GM23338 (cell line): Measurements from ENCODE around the gene RGS6. TPM values are rescaled to one million over a fixed set of nuclear protein-coding genes. Genes with fewer than 3 reads are reported as not detected.

Experiments
- ATAC-seq: fragments of 200-7000 bp; cut with Tn5 transposase; 3 replicates; pipeline ENCODE4 v1.9.1; 2020
- DNase-seq: peaks from one replicate; pipeline ENCODE4 v3.0.0-alpha.2; 2015; ENCODE audit warnings: low spot score
- H2AFZ ChIP-seq: fragments of 200-600 bp; sonication (generic); 2 replicates; pipeline ENCODE4 v1.8.0; 2016; ENCODE audit warnings: antibody characterized with exemption, mild to moderate bottlenecking, moderate library complexity
- H3F3A ChIP-seq: fragments of 200-600 bp; sonication (generic); replicated peaks from 2 replicates; pipeline ENCODE4 v1.8.0; 2017; ENCODE audit warnings: antibody characterized with exemption, mixed run types, low read depth
- H3K27ac ChIP-seq: fragments of 200-600 bp; sonication (generic); 2 replicates; pipeline ENCODE4 v1.6.1; 2016; ENCODE audit warnings: low read depth
- H3K27me3 ChIP-seq: fragments of 200-600 bp; sonication (generic); 2 replicates; pipeline ENCODE4 v1.8.0; 2016; ENCODE audit warnings: mild to moderate bottlenecking, mixed run types, moderate library complexity; ENCODE audit not compliant: insufficient read depth
- H3K36me3 ChIP-seq: fragments of 200-600 bp; sonication (generic); 2 replicates; pipeline ENCODE4 v1.8.0; 2016; ENCODE audit warnings: mild to moderate bottlenecking; ENCODE audit not compliant: insufficient read depth
- H3K4me1 ChIP-seq: fragments of 200-600 bp; sonication (generic); 2 replicates; pipeline ENCODE4 v1.8.0; 2016; ENCODE audit warnings: mild to moderate bottlenecking, moderate library complexity; ENCODE audit not compliant: insufficient read depth
- H3K4me2 ChIP-seq: fragments of 200-600 bp; sonication (generic); 2 replicates; pipeline ENCODE4 v1.7.1; 2017; ENCODE audit warnings: mixed run types
- H3K4me3 ChIP-seq: fragments of 200-600 bp; sonication (generic); 2 replicates; pipeline ENCODE4 v1.6.1; 2016; ENCODE audit warnings: mixed run types
- H3K79me2 ChIP-seq: fragments of 200-600 bp; sonication (generic); replicated peaks from 2 replicates; pipeline ENCODE4 v1.8.0; 2017; ENCODE audit warnings: mild to moderate bottlenecking; ENCODE audit not compliant: insufficient read depth
- H3K9me2 ChIP-seq: fragments of 200-600 bp; sonication (generic); 2 replicates; pipeline ENCODE4 v1.8.0; 2017; ENCODE audit not compliant: insufficient read depth
- H4K20me1 ChIP-seq: fragments of 200-600 bp; sonication (generic); replicated peaks from 2 replicates; pipeline ENCODE4 v1.8.0; 2017; ENCODE audit warnings: mild to moderate bottlenecking; ENCODE audit not compliant: insufficient read depth
- H3K27ac Mint-ChIP-seq: 2 replicates; pipeline ENCODE4 v1.8.0; 2020; ENCODE audit warnings: inconsistent platforms, mild to moderate bottlenecking, moderate library complexity, mixed read lengths
- H3K27me3 Mint-ChIP-seq: 3 replicates; pipeline ENCODE4 v1.8.0; 2022; ENCODE audit warnings: low read depth, mild to moderate bottlenecking, moderate library complexity, mixed read lengths, inconsistent platforms; ENCODE audit not compliant: insufficient read depth, poor library complexity
- H3K36me3 Mint-ChIP-seq: 3 replicates; pipeline ENCODE4 v1.8.0; 2021; ENCODE audit warnings: low read depth, mild to moderate bottlenecking, inconsistent platforms, moderate library complexity, mixed read lengths
- H3K4me1 Mint-ChIP-seq: 3 replicates; pipeline ENCODE4 v1.8.0; 2020; ENCODE audit warnings: mild to moderate bottlenecking, inconsistent platforms, mixed read lengths
- H3K4me3 Mint-ChIP-seq: 3 replicates; pipeline ENCODE4 v1.8.0; 2021; ENCODE audit warnings: moderate library complexity, mild to moderate bottlenecking, inconsistent platforms, mixed read lengths
- H3K9me3 Mint-ChIP-seq: 3 replicates; pipeline ENCODE4 v1.8.0; 2020; ENCODE audit warnings: moderate library complexity, mild to moderate bottlenecking, inconsistent platforms, mixed read lengths
- CREB1 ChIP-seq: fragments of 250-450 bp; sonication (Bioruptor Pico); IDR thresholded peaks from 2 replicates; pipeline ENCODE4 v1.5.0; 2020; ENCODE audit warnings: low read depth, mild to moderate bottlenecking, moderate library complexity
- CTCF ChIP-seq, 2 experiments: fragments of 200-600 bp in 1 of 2; sonication (generic) in 1 of 2; conservative IDR thresholded peaks; 2 replicates each; pipeline versions ENCODE4 v1.5.1 to v1.6.1; 2016 to 2017; ENCODE audit warnings: antibody characterized with exemption in 2 of 2, low read depth in 2 of 2, mild to moderate bottlenecking in 2 of 2, moderate library complexity in 1 of 2
- ETS1 ChIP-seq: IDR thresholded peaks from 2 replicates; pipeline ENCODE4 v1.6.1; 2016; ENCODE audit warnings: antibody characterized with exemption
- EZH2 ChIP-seq: fragments of 200-600 bp; sonication (generic); IDR thresholded peaks from one replicate; pipeline ENCODE4 v1.8.0; 2017; ENCODE audit warnings: antibody characterized with exemption, mild to moderate bottlenecking, low read depth; ENCODE audit not compliant: unreplicated experiment
- EZH2phosphoT487 ChIP-seq: fragments of 200-600 bp; sonication (generic); IDR thresholded peaks from one replicate; pipeline ENCODE4 v1.8.1; 2018; ENCODE audit warnings: antibody characterized with exemption; ENCODE audit not compliant: unreplicated experiment
- JUNB ChIP-seq: IDR thresholded peaks from one replicate; pipeline ENCODE4 v1.6.1; 2016; ENCODE audit warnings: antibody characterized with exemption; ENCODE audit not compliant: unreplicated experiment
- NANOG ChIP-seq: IDR thresholded peaks from 2 replicates; pipeline ENCODE4 v1.6.1; 2016; ENCODE audit warnings: antibody characterized with exemption, borderline replicate concordance
- POLR2AphosphoS5 ChIP-seq: IDR thresholded peaks from 2 replicates; pipeline ENCODE4 v1.6.1; 2016; ENCODE audit warnings: antibody characterized with exemption, low read depth
- STAT1 ChIP-seq: IDR thresholded peaks from one replicate; pipeline ENCODE4 v1.6.1; 2016; ENCODE audit warnings: antibody characterized with exemption; ENCODE audit not compliant: unreplicated experiment
- ZNF114 ChIP-seq: fragments of 250-450 bp; sonication (Bioruptor Pico); IDR thresholded peaks from 2 replicates; pipeline ENCODE4 v1.5.0; 2020; ENCODE audit warnings: mild to moderate bottlenecking, moderate library complexity
- ZNF331 ChIP-seq: fragments of 250-450 bp; sonication (Bioruptor Pico); IDR thresholded peaks from 2 replicates; pipeline ENCODE4 v1.5.0; 2020; ENCODE audit warnings: low read depth, mild to moderate bottlenecking, moderate library complexity
- polyA plus RNA-seq: library from polyadenylated mRNA; unstranded; fragments of >200 nt; fragmentation: Nextera tagmentation; extraction: Ambion mirVana; gene quantifications from 2 replicates; pipeline ENCODE4 v1.2.1, GENCODE V29; 2016
- total RNA-seq: library from RNA; depleted of rRNA; stranded (reverse); fragments of >200 nt; shearing (Covaris generic); gene quantifications from 2 replicates; pipeline ENCODE4 v1.2.3, GENCODE V29; 2014
- TF ChIP-seq, protein P1 (sequence below): IDR thresholded peaks from one replicate; pipeline ENCODE4 v1.6.1; 2018; ENCODE audit warnings: antibody characterized with exemption; ENCODE audit not compliant: unreplicated experiment
- TF ChIP-seq, protein P2 (sequence below): fragments of 250-450 bp; sonication (Bioruptor Pico); IDR thresholded peaks from 2 replicates; pipeline ENCODE4 v1.5.0; 2020; ENCODE audit warnings: mild to moderate bottlenecking, moderate library complexity

The RGS6 gene
- total and polyA plus RNA-seq, 2 experiments from 2014 or later: 0.66 to 0.83 TPM

GRCh38 chr14:72457641-72458040 is 525.4 kb downstream of the RGS6 start:
- Histone ChIP-seq H3K4me2 (no peak overlapping the region), H3K4me1 (no peaks in the 10 kb centered on the region), H3K79me2 (no peaks in the 10 kb centered on the region), H3K4me3 (no peak overlapping the region), H3K9me2 (0 out of 2 replicates have a peak, but pooled peaks cover 12% of the 10 kb centered on the region), H4K20me1 (no peaks in the 10 kb centered on the region), H3K27me3 (no peaks in the 10 kb centered on the region), H3F3A (no peaks in the 10 kb centered on the region), H2AFZ (no peak overlapping the region), H3K27ac (no peak overlapping the region), H3K36me3 (no peaks in the 10 kb centered on the region)
- H3K4me3 Mint-ChIP-seq: no peak overlapping the region
- TF ChIP-seq EZH2phosphoT487 (no peak), ZNF331 (CRISPR knock-in tag) (no peak), NANOG (no peak), ZNF114 (no peak), CREB1 (CRISPR knock-in tag) (no peak), ETS1 (no peak), JUNB (no peak), POLR2AphosphoS5 (no peak), CTCF (conservative IDR thresholded peaks at IDR 0.05; ENCODE audit: low read depth in 2 of 2) (no peak), EZH2 (no peak), STAT1 (no peak)
- TF ChIP-seq, protein P1, sequence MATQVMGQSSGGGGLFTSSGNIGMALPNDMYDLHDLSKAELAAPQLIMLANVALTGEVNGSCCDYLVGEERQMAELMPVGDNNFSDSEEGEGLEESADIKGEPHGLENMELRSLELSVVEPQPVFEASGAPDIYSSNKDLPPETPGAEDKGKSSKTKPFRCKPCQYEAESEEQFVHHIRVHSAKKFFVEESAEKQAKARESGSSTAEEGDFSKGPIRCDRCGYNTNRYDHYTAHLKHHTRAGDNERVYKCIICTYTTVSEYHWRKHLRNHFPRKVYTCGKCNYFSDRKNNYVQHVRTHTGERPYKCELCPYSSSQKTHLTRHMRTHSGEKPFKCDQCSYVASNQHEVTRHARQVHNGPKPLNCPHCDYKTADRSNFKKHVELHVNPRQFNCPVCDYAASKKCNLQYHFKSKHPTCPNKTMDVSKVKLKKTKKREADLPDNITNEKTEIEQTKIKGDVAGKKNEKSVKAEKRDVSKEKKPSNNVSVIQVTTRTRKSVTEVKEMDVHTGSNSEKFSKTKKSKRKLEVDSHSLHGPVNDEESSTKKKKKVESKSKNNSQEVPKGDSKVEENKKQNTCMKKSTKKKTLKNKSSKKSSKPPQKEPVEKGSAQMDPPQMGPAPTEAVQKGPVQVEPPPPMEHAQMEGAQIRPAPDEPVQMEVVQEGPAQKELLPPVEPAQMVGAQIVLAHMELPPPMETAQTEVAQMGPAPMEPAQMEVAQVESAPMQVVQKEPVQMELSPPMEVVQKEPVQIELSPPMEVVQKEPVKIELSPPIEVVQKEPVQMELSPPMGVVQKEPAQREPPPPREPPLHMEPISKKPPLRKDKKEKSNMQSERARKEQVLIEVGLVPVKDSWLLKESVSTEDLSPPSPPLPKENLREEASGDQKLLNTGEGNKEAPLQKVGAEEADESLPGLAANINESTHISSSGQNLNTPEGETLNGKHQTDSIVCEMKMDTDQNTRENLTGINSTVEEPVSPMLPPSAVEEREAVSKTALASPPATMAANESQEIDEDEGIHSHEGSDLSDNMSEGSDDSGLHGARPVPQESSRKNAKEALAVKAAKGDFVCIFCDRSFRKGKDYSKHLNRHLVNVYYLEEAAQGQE: no peak
- TF ChIP-seq, protein P2, sequence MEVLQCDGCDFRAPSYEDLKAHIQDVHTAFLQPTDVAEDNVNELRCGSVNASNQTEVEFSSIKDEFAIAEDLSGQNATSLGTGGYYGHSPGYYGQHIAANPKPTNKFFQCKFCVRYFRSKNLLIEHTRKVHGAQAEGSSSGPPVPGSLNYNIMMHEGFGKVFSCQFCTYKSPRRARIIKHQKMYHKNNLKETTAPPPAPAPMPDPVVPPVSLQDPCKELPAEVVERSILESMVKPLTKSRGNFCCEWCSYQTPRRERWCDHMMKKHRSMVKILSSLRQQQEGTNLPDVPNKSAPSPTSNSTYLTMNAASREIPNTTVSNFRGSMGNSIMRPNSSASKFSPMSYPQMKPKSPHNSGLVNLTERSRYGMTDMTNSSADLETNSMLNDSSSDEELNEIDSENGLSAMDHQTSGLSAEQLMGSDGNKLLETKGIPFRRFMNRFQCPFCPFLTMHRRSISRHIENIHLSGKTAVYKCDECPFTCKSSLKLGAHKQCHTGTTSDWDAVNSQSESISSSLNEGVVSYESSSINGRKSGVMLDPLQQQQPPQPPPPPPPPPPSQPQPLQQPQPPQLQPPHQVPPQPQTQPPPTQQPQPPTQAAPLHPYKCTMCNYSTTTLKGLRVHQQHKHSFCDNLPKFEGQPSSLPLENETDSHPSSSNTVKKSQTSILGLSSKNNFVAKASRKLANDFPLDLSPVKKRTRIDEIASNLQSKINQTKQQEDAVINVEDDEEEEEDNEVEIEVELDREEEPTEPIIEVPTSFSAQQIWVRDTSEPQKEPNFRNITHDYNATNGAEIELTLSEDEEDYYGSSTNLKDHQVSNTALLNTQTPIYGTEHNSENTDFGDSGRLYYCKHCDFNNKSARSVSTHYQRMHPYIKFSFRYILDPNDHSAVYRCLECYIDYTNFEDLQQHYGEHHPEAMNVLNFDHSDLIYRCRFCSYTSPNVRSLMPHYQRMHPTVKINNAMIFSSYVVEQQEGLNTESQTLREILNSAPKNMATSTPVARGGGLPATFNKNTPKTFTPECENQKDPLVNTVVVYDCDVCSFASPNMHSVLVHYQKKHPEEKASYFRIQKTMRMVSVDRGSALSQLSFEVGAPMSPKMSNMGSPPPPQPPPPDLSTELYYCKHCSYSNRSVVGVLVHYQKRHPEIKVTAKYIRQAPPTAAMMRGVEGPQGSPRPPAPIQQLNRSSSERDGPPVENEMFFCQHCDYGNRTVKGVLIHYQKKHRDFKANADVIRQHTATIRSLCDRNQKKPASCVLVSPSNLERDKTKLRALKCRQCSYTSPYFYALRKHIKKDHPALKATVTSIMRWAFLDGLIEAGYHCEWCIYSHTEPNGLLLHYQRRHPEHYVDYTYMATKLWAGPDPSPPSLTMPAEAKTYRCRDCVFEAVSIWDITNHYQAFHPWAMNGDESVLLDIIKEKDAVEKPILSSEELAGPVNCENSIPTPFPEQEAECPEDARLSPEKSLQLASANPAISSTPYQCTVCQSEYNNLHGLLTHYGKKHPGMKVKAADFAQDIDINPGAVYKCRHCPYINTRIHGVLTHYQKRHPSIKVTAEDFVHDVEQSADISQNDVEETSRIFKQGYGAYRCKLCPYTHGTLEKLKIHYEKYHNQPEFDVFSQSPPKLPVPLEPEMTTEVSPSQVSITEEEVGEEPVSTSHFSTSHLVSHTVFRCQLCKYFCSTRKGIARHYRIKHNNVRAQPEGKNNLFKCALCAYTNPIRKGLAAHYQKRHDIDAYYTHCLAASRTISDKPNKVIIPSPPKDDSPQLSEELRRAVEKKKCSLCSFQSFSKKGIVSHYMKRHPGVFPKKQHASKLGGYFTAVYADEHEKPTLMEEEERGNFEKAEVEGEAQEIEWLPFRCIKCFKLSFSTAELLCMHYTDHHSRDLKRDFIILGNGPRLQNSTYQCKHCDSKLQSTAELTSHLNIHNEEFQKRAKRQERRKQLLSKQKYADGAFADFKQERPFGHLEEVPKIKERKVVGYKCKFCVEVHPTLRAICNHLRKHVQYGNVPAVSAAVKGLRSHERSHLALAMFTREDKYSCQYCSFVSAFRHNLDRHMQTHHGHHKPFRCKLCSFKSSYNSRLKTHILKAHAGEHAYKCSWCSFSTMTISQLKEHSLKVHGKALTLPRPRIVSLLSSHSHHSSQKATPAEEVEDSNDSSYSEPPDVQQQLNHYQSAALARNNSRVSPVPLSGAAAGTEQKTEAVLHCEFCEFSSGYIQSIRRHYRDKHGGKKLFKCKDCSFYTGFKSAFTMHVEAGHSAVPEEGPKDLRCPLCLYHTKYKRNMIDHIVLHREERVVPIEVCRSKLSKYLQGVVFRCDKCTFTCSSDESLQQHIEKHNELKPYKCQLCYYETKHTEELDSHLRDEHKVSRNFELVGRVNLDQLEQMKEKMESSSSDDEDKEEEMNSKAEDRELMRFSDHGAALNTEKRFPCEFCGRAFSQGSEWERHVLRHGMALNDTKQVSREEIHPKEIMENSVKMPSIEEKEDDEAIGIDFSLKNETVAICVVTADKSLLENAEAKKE: no peak
- H3K36me3 Mint-ChIP-seq: no peaks in the 10 kb centered on the region; the same call in 2 of the 3 replicates
- no peaks in the 10 kb centered on the region; the same call in 2 of the 3 replicates for H3K9me3 Mint-ChIP-seq
- H3K27me3 Mint-ChIP-seq: peaks cover 1% of the 10 kb centered on the region
- DNase-seq (no peak), ATAC-seq (no peak)
- H3K27ac Mint-ChIP-seq: no peak overlapping the region
- 0 out of 3 replicates have a peak, but pooled peaks cover 4% of the 10 kb centered on the region for H3K4me1 Mint-ChIP-seq
